ENCODE measurements around the gene PSMA2. TPM values are rescaled to one million over a fixed set of nuclear protein-coding genes. Genes with fewer than 3 reads are reported as not detected.

The PSMA2 gene
- total RNA-seq, 1 experiment from 2014 or later, result 159 TPM

DNA sequence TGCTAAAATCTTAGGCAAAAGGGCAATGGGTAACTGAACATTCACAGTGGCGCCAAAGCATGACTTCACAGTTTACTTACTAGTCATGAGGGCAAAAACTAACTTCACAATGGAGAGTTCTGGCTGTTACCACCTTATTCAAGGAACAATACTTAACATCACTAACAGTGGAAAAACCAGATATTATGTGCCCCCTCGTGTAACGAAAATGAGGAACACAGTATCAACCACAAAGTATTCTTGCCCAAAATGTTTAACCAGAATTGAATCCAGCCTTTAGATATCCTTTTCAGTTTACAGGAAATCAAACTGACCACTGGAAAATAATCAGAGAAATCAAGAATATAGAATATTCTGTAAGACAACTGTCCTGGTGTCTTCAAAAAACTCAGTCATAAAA is 29.6 kb downstream of the PSMA2 start:
- Mint-ChIP-seq H3K4me3 (ENCODE audit: unreplicated experiment) (no peak overlapping the region), H3K4me1 (ENCODE audit: low read depth, unreplicated experiment) (no peaks in the 10 kb centered on the region), H3K27ac (ENCODE audit: unreplicated experiment) (no peak overlapping the region), H3K9me3 (ENCODE audit: unreplicated experiment) (no peaks in the 10 kb centered on the region), H3K27me3 (ENCODE audit: insufficient read depth, unreplicated experiment) (peaks cover 14% of the 10 kb centered on the region), H3K36me3 (ENCODE audit: insufficient read depth, unreplicated experiment) (no peaks in the 10 kb centered on the region)
- Histone ChIP-seq H3K4me1 (no peaks in the 10 kb centered on the region), H3K4me3 (ENCODE audit: low read depth, low read length) (no peak overlapping the region), H3K36me3 (ENCODE audit: control insufficient read depth, insufficient read depth, low read length) (no peaks in the 10 kb centered on the region), H3K27me3 (replicated peaks; ENCODE audit: control insufficient read depth, insufficient read depth, low read length) (no peaks in the 10 kb centered on the region), H3K9me3 (no peaks in the 10 kb centered on the region)
- intact Hi-C loops (cut with micrococcal nuclease; ENCODE audit: unreplicated experiment), result no loop called here
- ChIA-PET CTCF (no interaction called here), POLR2A (no interaction called here)
- DNase-seq, result no peak
- no TSS peak for BruUV-seq (replicated peaks)
- TF ChIP-seq, protein P1, sequence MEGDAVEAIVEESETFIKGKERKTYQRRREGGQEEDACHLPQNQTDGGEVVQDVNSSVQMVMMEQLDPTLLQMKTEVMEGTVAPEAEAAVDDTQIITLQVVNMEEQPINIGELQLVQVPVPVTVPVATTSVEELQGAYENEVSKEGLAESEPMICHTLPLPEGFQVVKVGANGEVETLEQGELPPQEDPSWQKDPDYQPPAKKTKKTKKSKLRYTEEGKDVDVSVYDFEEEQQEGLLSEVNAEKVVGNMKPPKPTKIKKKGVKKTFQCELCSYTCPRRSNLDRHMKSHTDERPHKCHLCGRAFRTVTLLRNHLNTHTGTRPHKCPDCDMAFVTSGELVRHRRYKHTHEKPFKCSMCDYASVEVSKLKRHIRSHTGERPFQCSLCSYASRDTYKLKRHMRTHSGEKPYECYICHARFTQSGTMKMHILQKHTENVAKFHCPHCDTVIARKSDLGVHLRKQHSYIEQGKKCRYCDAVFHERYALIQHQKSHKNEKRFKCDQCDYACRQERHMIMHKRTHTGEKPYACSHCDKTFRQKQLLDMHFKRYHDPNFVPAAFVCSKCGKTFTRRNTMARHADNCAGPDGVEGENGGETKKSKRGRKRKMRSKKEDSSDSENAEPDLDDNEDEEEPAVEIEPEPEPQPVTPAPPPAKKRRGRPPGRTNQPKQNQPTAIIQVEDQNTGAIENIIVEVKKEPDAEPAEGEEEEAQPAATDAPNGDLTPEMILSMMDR (IDR thresholded peaks at IDR 0.05; ENCODE audit: insufficient read depth in 1 of 2, low read depth in 1 of 2, low read length in 1 of 2, severe bottlenecking in 1 of 2, unreplicated experiment in 1 of 2), result no peak

DNA sequence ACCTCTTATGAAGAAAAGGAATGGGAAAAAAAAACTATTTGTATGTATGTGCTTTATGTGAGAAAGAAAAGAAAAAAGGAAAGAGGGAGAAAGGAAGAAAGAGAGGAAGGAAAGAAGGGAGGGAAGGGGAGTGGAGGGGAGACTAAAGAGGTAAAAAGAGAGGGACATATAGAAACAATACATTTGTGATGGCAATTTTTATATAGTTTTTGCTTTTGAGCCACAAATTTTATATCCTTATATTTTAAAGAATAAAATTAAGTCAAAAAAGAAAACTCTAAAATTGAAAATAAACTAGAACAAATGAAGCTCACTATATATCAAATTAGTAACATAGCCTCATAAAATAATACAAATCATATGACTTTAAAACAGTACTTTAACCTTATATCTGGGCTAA is 31.1 kb downstream of the PSMA2 start:
- H3K27ac Mint-ChIP-seq (ENCODE audit: unreplicated experiment), result no peak overlapping the region
- no peak overlapping the region for H3K4me3 Mint-ChIP-seq (ENCODE audit: unreplicated experiment)
- H3K27me3 Mint-ChIP-seq (ENCODE audit: insufficient read depth, unreplicated experiment), result peaks cover 20% of the 10 kb centered on the region
- Histone ChIP-seq H3K36me3 (ENCODE audit: control insufficient read depth, insufficient read depth, low read length) (no peaks in the 10 kb centered on the region), H3K4me1 (no peaks in the 10 kb centered on the region), H3K9me3 (no peaks in the 10 kb centered on the region), H3K27me3 (replicated peaks; ENCODE audit: control insufficient read depth, insufficient read depth, low read length) (no peaks in the 10 kb centered on the region), H3K4me3 (ENCODE audit: low read depth, low read length) (no peak overlapping the region)
- H3K4me1 Mint-ChIP-seq (ENCODE audit: low read depth, unreplicated experiment), result no peaks in the 10 kb centered on the region
- TF ChIP-seq, protein P1 (IDR thresholded peaks at IDR 0.05; ENCODE audit: insufficient read depth in 1 of 2, low read depth in 1 of 2, low read length in 1 of 2, severe bottlenecking in 1 of 2, unreplicated experiment in 1 of 2), result no peak
- ChIA-PET POLR2A (no interaction called here), CTCF (no interaction called here)
- no TSS peak for BruUV-seq (replicated peaks)
- no peaks in the 10 kb centered on the region for H3K36me3 Mint-ChIP-seq (ENCODE audit: insufficient read depth, unreplicated experiment)
- no peak for DNase-seq
- peaks cover 7% of the 10 kb centered on the region for H3K9me3 Mint-ChIP-seq (ENCODE audit: unreplicated experiment)
- intact Hi-C loops (cut with micrococcal nuclease; ENCODE audit: unreplicated experiment), result no loop called here

DNA sequence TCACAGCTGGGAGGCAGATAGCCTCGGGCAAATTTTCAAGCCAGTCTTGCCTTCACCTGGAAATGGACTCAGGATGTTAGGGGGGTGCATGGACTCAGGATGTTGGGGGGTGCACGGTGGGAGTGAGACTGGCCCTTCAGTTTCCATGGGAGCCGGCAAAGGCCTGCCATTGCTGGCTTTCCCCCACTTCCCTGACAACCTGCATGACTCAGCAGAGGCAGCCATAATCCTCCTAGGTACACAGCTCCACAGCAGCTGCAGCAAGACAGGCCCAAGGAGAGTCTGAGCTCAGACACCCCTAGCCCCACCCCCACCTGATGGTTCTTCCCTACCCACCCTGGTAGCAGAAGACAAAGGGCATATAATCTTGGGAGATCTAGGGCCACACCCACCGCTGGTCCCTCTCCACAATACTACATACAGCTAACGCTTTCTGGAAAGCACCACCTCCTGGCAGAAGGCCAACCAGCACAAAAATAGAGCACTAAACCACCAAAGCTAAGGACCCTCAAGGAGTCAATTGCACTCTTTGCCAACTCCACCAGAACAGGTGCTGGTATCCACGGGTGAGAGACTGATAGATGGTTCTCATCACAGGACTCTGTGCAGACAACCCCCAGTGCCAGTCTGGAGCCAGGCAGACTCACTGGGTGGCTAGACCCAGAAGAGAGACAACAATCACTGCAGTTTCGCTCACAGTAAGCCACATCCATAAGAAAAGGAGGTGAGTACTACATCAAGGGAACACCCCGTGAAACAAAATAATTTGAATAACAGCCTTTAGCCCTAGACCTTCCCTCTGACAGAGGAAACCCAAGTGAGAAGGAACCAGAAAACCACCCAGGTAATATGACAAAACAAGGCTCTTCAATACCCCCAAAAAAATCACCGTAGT is 38.4 kb downstream of the PSMA2 start:
- Mint-ChIP-seq H3K36me3 (ENCODE audit: insufficient read depth, unreplicated experiment) (peaks cover 4% of the 10 kb centered on the region), H3K27me3 (ENCODE audit: insufficient read depth, unreplicated experiment) (peaks cover 22% of the 10 kb centered on the region), H3K4me1 (ENCODE audit: low read depth, unreplicated experiment) (peaks cover 7% of the 10 kb centered on the region), H3K9me3 (ENCODE audit: unreplicated experiment) (peaks cover 19% of the 10 kb centered on the region), H3K4me3 (ENCODE audit: unreplicated experiment) (no peak overlapping the region), H3K27ac (ENCODE audit: unreplicated experiment) (no peak overlapping the region)
- ChIA-PET POLR2A (no interaction called here), CTCF (no interaction called here)
- TF ChIP-seq, protein P1 (IDR thresholded peaks at IDR 0.05; ENCODE audit: insufficient read depth in 1 of 2, low read depth in 1 of 2, low read length in 1 of 2, severe bottlenecking in 1 of 2, unreplicated experiment in 1 of 2), result no peak
- BruUV-seq (replicated peaks), result no TSS peak
- Histone ChIP-seq H3K27me3 (replicated peaks; ENCODE audit: control insufficient read depth, insufficient read depth, low read length) (no peaks in the 10 kb centered on the region), H3K9me3 (no peaks in the 10 kb centered on the region), H3K4me1 (0 out of 2 replicates have a peak, but pooled peaks cover 4% of the 10 kb centered on the region), H3K36me3 (ENCODE audit: control insufficient read depth, insufficient read depth, low read length) (no peaks in the 10 kb centered on the region), H3K4me3 (ENCODE audit: low read depth, low read length) (no peak overlapping the region)
- no peak for DNase-seq
- intact Hi-C loops (cut with micrococcal nuclease; ENCODE audit: unreplicated experiment), result no loop called here

All from Caco-2 (cell line).